Measurements from ENCODE around the gene GUCY1A2.
A peak's percentile ranks its signal among the peaks of the same experiment; 100 is the strongest.

DNA sequence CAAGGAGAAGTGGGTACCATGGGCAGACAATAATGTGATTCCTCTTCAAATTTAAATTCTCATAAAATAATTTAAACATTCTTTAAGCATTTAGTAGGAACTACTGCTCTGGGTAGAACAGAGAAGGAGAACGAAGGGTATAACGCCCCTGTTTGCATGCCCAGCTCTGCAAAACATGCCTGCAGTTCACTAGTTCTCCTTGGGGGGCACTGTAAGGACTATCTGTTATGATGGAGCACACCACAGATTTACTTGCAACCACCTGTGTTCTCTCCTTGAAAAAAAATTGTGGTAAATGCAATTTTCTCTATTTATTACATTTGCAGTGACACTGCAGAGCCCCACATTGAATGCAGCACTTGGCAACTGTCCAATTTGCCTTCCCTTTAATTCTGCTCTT is 100.3 kb downstream of the GUCY1A2 start:
- no peak for TF ChIP-seq POLR2A (IDR thresholded peaks at IDR 0.05; ENCODE audit: extremely low read depth, insufficient read length)
- TF ChIP-seq, protein P1, sequence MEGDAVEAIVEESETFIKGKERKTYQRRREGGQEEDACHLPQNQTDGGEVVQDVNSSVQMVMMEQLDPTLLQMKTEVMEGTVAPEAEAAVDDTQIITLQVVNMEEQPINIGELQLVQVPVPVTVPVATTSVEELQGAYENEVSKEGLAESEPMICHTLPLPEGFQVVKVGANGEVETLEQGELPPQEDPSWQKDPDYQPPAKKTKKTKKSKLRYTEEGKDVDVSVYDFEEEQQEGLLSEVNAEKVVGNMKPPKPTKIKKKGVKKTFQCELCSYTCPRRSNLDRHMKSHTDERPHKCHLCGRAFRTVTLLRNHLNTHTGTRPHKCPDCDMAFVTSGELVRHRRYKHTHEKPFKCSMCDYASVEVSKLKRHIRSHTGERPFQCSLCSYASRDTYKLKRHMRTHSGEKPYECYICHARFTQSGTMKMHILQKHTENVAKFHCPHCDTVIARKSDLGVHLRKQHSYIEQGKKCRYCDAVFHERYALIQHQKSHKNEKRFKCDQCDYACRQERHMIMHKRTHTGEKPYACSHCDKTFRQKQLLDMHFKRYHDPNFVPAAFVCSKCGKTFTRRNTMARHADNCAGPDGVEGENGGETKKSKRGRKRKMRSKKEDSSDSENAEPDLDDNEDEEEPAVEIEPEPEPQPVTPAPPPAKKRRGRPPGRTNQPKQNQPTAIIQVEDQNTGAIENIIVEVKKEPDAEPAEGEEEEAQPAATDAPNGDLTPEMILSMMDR (IDR thresholded peaks at IDR 0.05; ENCODE audit: low read depth, low read length): peak; percentile 46
- TF ChIP-seq, protein P2, sequence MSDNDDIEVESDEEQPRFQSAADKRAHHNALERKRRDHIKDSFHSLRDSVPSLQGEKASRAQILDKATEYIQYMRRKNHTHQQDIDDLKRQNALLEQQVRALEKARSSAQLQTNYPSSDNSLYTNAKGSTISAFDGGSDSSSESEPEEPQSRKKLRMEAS (IDR thresholded peaks at IDR 0.05; ENCODE audit: low read depth, low read length): no peak
